ENCODE measurements around the gene SLC39A11. TPM values are rescaled to one million over a fixed set of nuclear protein-coding genes. Genes with fewer than 3 reads are reported as not detected.

The SLC39A11 gene
- total and polyA plus RNA-seq, 8 donors, result 13.6 to 49.0 (median 17.5) TPM

DNA sequence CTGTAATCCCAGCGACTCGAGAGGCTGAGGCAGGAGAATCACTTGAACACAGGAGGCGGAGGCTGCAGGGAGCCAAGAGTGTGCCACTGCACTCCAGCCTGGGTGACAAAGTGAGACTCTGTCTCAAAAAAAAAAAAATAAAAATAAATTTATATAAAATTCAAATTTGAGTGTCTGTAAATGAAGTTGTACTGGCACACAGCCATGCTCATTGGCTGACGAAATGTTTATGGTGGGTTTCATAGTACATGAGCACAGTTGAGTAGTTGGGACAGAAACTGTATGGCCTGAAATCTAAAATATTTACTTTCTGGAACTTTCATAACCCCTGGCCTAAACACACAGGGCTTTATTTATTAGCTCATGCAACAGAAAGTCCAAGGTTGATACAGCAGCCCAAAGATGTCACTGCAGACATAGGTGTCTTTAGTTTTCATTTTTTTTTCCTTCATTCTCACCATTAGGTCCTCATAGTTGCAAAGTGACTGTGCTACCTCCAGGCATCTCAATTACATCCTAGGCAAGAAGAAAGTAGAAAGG, 355.3 kb downstream of the SLC39A11 start:
- no peak for TF ChIP-seq CTCF (IDR thresholded peaks at IDR 0.05)
- H3K4me1 ChIP-seq, result no peaks in the 10 kb centered on the region
- no peaks in the 10 kb centered on the region for H3K27me3 ChIP-seq
- intact Hi-C loops (cut with DNase I), result loop anchor here in 1 of 2 donors (10.0 kb wide), 1 partner anchor 628 kb away; no protein-coding TSS in a partner anchor
- DNase-seq, result no peak
- H3K9me3 ChIP-seq, result no peaks in the 10 kb centered on the region
- no peak for ATAC-seq
- no peak overlapping the region for H3K4me3 ChIP-seq
- H3K27ac ChIP-seq, result no peak overlapping the region
- H3K36me3 ChIP-seq, result peaks cover 0 to 23% of the 10 kb centered on the region in 2 donors

- Histone ChIP-seq H3K27ac (no peak overlapping the region), H3K4me3 (no peak overlapping the region), H3K27me3 (no peaks in the 10 kb centered on the region), H3K9me3 (no peaks in the 10 kb centered on the region), H3K36me3 (peaks cover 0 to 23% of the 10 kb centered on the region in 2 donors), H3K4me1 (no peaks in the 10 kb centered on the region)
- intact Hi-C loops (cut with DNase I), result loop anchor here in 1 of 2 donors (10.0 kb wide), 1 partner anchor 629 kb away; no protein-coding TSS in a partner anchor
- DNase-seq (no peak), ATAC-seq (no peak)
- no peak for TF ChIP-seq CTCF (IDR thresholded peaks at IDR 0.05)
Measured at GRCh38 chr17:72735592-72735991, 356.9 kb downstream of the SLC39A11 start.

GRCh38 chr17:72735048-72735447, 357.4 kb downstream of the SLC39A11 start:
- intact Hi-C loops (cut with DNase I), result loop anchor here in 1 of 2 donors (10.0 kb wide), 1 partner anchor 630 kb away; no protein-coding TSS in a partner anchor
- no peak overlapping the region for H3K27ac ChIP-seq

DNA sequence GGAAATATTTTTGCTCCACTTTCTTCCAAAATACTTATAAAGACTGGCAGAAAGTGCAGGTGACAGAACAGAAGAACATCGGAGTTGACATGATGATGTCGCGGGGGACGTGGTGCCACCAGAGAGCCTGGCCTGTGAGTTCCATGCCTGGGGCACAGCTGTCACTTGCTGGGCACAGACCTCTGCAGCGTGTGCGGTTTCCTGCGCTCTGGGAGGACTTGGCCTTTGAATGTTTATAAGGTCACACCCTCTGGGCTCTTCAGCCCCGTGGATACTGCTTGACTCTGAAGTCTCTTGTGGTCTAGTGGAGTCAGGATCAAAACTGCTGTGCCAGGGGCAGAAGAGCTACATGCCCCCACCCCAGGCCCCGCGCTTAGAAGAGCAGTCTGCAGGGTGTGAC, 357.9 kb downstream of the SLC39A11 start:
- H3K4me1 ChIP-seq, result no peaks in the 10 kb centered on the region
- no peak overlapping the region for H3K4me3 ChIP-seq
- H3K27ac ChIP-seq, result no peak overlapping the region
- no peaks in the 10 kb centered on the region for H3K9me3 ChIP-seq
- no peaks in the 10 kb centered on the region for H3K27me3 ChIP-seq
- no peak for ATAC-seq
- H3K36me3 ChIP-seq, result peaks cover 0 to 23% of the 10 kb centered on the region in 2 donors
- no peak for TF ChIP-seq CTCF (IDR thresholded peaks at IDR 0.05)
- DNase-seq, result no peak
- intact Hi-C loops (cut with DNase I), result loop anchor here in 1 of 2 donors (10.0 kb wide), 1 partner anchor 630 kb away; no protein-coding TSS in a partner anchor

More at GRCh38 chr17:72735048-72735447, 357.4 kb downstream of the SLC39A11 start:
- no peaks in the 10 kb centered on the region for H3K4me1 ChIP-seq
- no peak overlapping the region for H3K4me3 ChIP-seq
- H3K36me3 ChIP-seq, result peaks cover 0 to 23% of the 10 kb centered on the region in 2 donors
- DNase-seq, result no peak
- no peak for TF ChIP-seq CTCF (IDR thresholded peaks at IDR 0.05)
- H3K27me3 ChIP-seq, result no peaks in the 10 kb centered on the region
- H3K9me3 ChIP-seq, result no peaks in the 10 kb centered on the region
- ATAC-seq, result no peak

- no peaks in the 10 kb centered on the region for H3K4me1 ChIP-seq
- no peak overlapping the region for H3K27ac ChIP-seq
- peaks cover 0 to 23% of the 10 kb centered on the region in 2 donors for H3K36me3 ChIP-seq
- H3K9me3 ChIP-seq, result no peaks in the 10 kb centered on the region
- DNase-seq (no peak), ATAC-seq (no peak)
- TF ChIP-seq CTCF (IDR thresholded peaks at IDR 0.05), result no peak
- H3K4me3 ChIP-seq, result no peak overlapping the region
- intact Hi-C loops (cut with DNase I), result loop anchor here in 1 of 2 donors (10.0 kb wide), 1 partner anchor 631 kb away; no protein-coding TSS in a partner anchor
- H3K27me3 ChIP-seq, result no peaks in the 10 kb centered on the region
Measured at GRCh38 chr17:72733619-72734282, 358.7 kb downstream of the SLC39A11 start.
